HUES64 (cell line): Measurements from ENCODE around the gene SLC38A10. TPM values are rescaled to one million over a fixed set of nuclear protein-coding genes. Genes with fewer than 3 reads are reported as not detected.

Experiments used
- H3K27ac ChIP-seq: 2 replicates; pipeline ENCODE4 v1.7.0; 2013; ENCODE audit warnings: low read depth, low read length, inconsistent platforms
- H3K27me3 ChIP-seq: 2 replicates; pipeline ENCODE4 v1.6.1; 2013; ENCODE audit warnings: mild to moderate bottlenecking, low read length; ENCODE audit not compliant: insufficient read depth
- H3K36me3 ChIP-seq: 2 replicates; pipeline ENCODE4 v1.6.1; 2013; ENCODE audit warnings: mild to moderate bottlenecking, low read length; ENCODE audit not compliant: insufficient read depth
- H3K4me1 ChIP-seq: 2 replicates; pipeline ENCODE4 v1.6.1; 2013; ENCODE audit warnings: mild to moderate bottlenecking, low read length, moderate library complexity; ENCODE audit not compliant: insufficient read depth
- H3K4me3 ChIP-seq: 2 replicates; pipeline ENCODE4 v1.5.1; 2013; ENCODE audit warnings: mild to moderate bottlenecking, low read length, moderate library complexity
- H3K9ac ChIP-seq: 2 replicates; pipeline ENCODE4 v1.6.1; 2013; ENCODE audit warnings: mild to moderate bottlenecking, low read depth, low read length
- H3K9me3 ChIP-seq: 2 replicates; pipeline ENCODE4 v1.6.1; 2013; ENCODE audit warnings: low read depth, low read length; ENCODE audit not compliant: insufficient read depth
- WGBS: fragments of 150-250, 120-280 bp; methylation state at CpG from one replicate; pipeline ENCODE4 v1.1.7; 2013; ENCODE audit warnings: missing lambda C conversion rate; 5-methylcytosine and 5-hydroxymethylcytosine counted together
- polyA plus RNA-seq, 2 experiments: library from polyadenylated mRNA; stranded (reverse); fragments of 50-300 nt; gene quantifications; one replicate each; pipeline ENCODE4 v1.2.3, GENCODE V29; 2013

Gene SLC38A10
- 22.2 TPM for polyA plus RNA-seq (2013, experiment 1 of 2)
- polyA plus RNA-seq (2013, experiment 2 of 2) = 20.5 TPM

GRCh38 chr17:81295031-81295675, at the start of gene SLC38A10:
TSS of gene SLC38A10 (minus strand) at chr17:81295307. CDS start at chr17:81294921, 386 bp downstream.
- WGBS = under 1% methylated on average over 59 of the region's 59 CpGs
- peak within 1 kb of the TSS; percentile 89 for H3K4me3 ChIP-seq
- H3K27me3 ChIP-seq = no peaks in the 10 kb centered on the region
- peak within 1 kb of the TSS; percentile 82 for H3K9ac ChIP-seq
- H3K36me3 ChIP-seq = no peaks in the 10 kb centered on the region
- H3K4me1 ChIP-seq = no peaks in the 10 kb centered on the region; the same call in 1 of the 2 replicates
- no peaks in the 10 kb centered on the region for H3K9me3 ChIP-seq
- H3K27ac ChIP-seq = peak within 1 kb of the TSS; percentile 49

- Histone ChIP-seq H3K27ac (peak overlapping the region; percentile 92), H3K4me3 (peak overlapping the region; percentile 97), H3K9me3 (no peaks in the 10 kb centered on the region), H3K36me3 (no peaks in the 10 kb centered on the region), H3K27me3 (peaks cover 76% of the 10 kb centered on the region), H3K4me1 (peaks cover 31% of the 10 kb centered on the region), H3K9ac (peak overlapping the region; percentile 95)
- WGBS = 2% methylated on average over 46 of the region's 55 CpGs
Measured at GRCh38 chr17:81342269-81343070, 47.4 kb upstream of the SLC38A10 start.

- H3K27ac ChIP-seq = no peak overlapping the region; the same call in 1 of the 2 replicates
Measured at GRCh38 chr17:81341516-81342268, 46.6 kb upstream of the SLC38A10 start.

GRCh38 chr17:81340607-81341515, 45.8 kb upstream of the SLC38A10 start:
- Histone ChIP-seq H3K4me3 (peak overlapping the region; percentile 97), H3K27ac (no peak overlapping the region; the same call in 1 of the 2 replicates), H3K36me3 (no peaks in the 10 kb centered on the region), H3K27me3 (peaks cover 64% of the 10 kb centered on the region), H3K9me3 (no peaks in the 10 kb centered on the region), H3K4me1 (peaks cover 31% of the 10 kb centered on the region), H3K9ac (peak overlapping the region; percentile 95)
- 10% methylated on average over 60 of the region's 60 CpGs for WGBS

More at GRCh38 chr17:81341516-81342268, 46.6 kb upstream of the SLC38A10 start:
- Histone ChIP-seq H3K27me3 (peaks cover 68% of the 10 kb centered on the region), H3K9ac (peak overlapping the region; percentile 95), H3K4me3 (peak overlapping the region; percentile 97), H3K4me1 (peaks cover 31% of the 10 kb centered on the region), H3K36me3 (no peaks in the 10 kb centered on the region), H3K9me3 (no peaks in the 10 kb centered on the region)
- 1% methylated on average over 76 of the region's 83 CpGs for WGBS

- Histone ChIP-seq H3K9ac (no peak overlapping the region), H3K9me3 (no peaks in the 10 kb centered on the region), H3K4me1 (peaks cover 31% of the 10 kb centered on the region), H3K27ac (no peak overlapping the region), H3K4me3 (no peak overlapping the region), H3K36me3 (no peaks in the 10 kb centered on the region), H3K27me3 (peaks cover 57% of the 10 kb centered on the region)
- WGBS = 44% methylated on average over 11 of the region's 11 CpGs
Measured at GRCh38 chr17:81339534-81340296, 44.6 kb upstream of the SLC38A10 start.

- Histone ChIP-seq H3K9ac (no peak overlapping the region), H3K4me1 (peaks cover 31% of the 10 kb centered on the region), H3K9me3 (no peaks in the 10 kb centered on the region), H3K27me3 (peaks cover 51% of the 10 kb centered on the region), H3K36me3 (no peaks in the 10 kb centered on the region), H3K27ac (no peak overlapping the region), H3K4me3 (no peak overlapping the region)
- WGBS = 23% methylated on average over 4 of the region's 4 CpGs
Measured at GRCh38 chr17:81339191-81339533, 44.1 kb upstream of the SLC38A10 start.

GRCh38 chr17:81338274-81339190, 43.4 kb upstream of the SLC38A10 start:
- no peak overlapping the region for H3K9ac ChIP-seq
- H3K36me3 ChIP-seq = no peaks in the 10 kb centered on the region
- H3K27me3 ChIP-seq = peaks cover 45% of the 10 kb centered on the region
- H3K27ac ChIP-seq = no peak overlapping the region
- H3K4me1 ChIP-seq = peaks cover 31% of the 10 kb centered on the region
- 83% methylated on average over 16 of the region's 17 CpGs for WGBS
- no peak overlapping the region for H3K4me3 ChIP-seq
- no peaks in the 10 kb centered on the region for H3K9me3 ChIP-seq

GRCh38 chr17:81337476-81337879, 42.4 kb upstream of the SLC38A10 start:
- Histone ChIP-seq H3K36me3 (no peaks in the 10 kb centered on the region), H3K4me3 (no peak overlapping the region), H3K27me3 (peaks cover 34% of the 10 kb centered on the region), H3K27ac (no peak overlapping the region), H3K9me3 (no peaks in the 10 kb centered on the region), H3K4me1 (peaks cover 31% of the 10 kb centered on the region), H3K9ac (no peak overlapping the region)
- 60% methylated on average over 14 of the region's 14 CpGs for WGBS

- peaks cover 25% of the 10 kb centered on the region for H3K4me1 ChIP-seq
- 91% methylated on average over 8 of the region's 8 CpGs for WGBS
- no peaks in the 10 kb centered on the region for H3K9me3 ChIP-seq
- no peaks in the 10 kb centered on the region for H3K36me3 ChIP-seq
- H3K4me3 ChIP-seq = no peak overlapping the region
- no peak overlapping the region for H3K27ac ChIP-seq
- no peak overlapping the region for H3K9ac ChIP-seq
- peaks cover 29% of the 10 kb centered on the region for H3K27me3 ChIP-seq
Measured at GRCh38 chr17:81336930-81337325, 41.8 kb upstream of the SLC38A10 start.
